G401 (cell line): ENCODE measurements around the gene CLTCL1. TPM values are rescaled to one million over a fixed set of nuclear protein-coding genes. Genes with fewer than 3 reads are reported as not detected.

Experiments used
- total RNA-seq: library from RNA; depleted of rRNA; stranded (reverse); fragments of >200 nt; shearing (Covaris generic); gene quantifications from 2 replicates; pipeline ENCODE4 v1.2.3, GENCODE V29; 2014; rRNA removed

CLTCL1 gene
- total RNA-seq, 1 experiment from 2014 or later: 9.4 TPM

Other genes with a start within 250 kb of the CLTCL1 start
- 56.6 and 59.9 TPM in 2 replicates for gene DGCR2, start 169.3 kb downstream of the CLTCL1 start, total RNA-seq
- not detected in 2 replicates for gene TSSK2, start 160.4 kb downstream of the CLTCL1 start, total RNA-seq
- gene ESS2, start 147.1 kb downstream of the CLTCL1 start, total RNA-seq: 28.7 and 39.0 TPM in 2 replicates
- gene GSC2, start 141.4 kb downstream of the CLTCL1 start, total RNA-seq: 0.44 TPM in 1 of 2 replicates, not detected in the other
- gene SLC25A1, start 113.0 kb downstream of the CLTCL1 start, total RNA-seq: 154 and 198 TPM in 2 replicates
- gene HIRA, start 140.0 kb upstream of the CLTCL1 start, total RNA-seq: 41.5 and 45.5 TPM in 2 replicates
- gene MRPL40, start 140.8 kb upstream of the CLTCL1 start, total RNA-seq: 48.9 and 61.5 TPM in 2 replicates
- gene C22orf39, start 156.0 kb upstream of the CLTCL1 start, total RNA-seq: 60.2 and 63.3 TPM in 2 replicates
- gene UFD1, start 187.5 kb upstream of the CLTCL1 start, total RNA-seq: 74.1 and 84.8 TPM in 2 replicates
- 43.4 and 46.7 TPM in 2 replicates for gene CDC45, start 188.2 kb upstream of the CLTCL1 start, total RNA-seq
- not detected in 2 replicates for gene CLDN5, start 232.7 kb upstream of the CLTCL1 start, total RNA-seq